HepG2 (cell line): ENCODE results near the gene GZMA. TPM values are rescaled to one million over a fixed set of nuclear protein-coding genes. Genes with fewer than 3 reads are reported as not detected.

Experiments used
- ATAC-seq: fragments of 200-7000 bp; cut with Tn5 transposase; 3 replicates; pipeline ENCODE4 v1.9.1; 2020; ENCODE audit warnings: mild to moderate bottlenecking, moderate library complexity
- BruUV-seq: library from RNA; stranded (reverse); fragments of 400-500 nt; replicated peaks from 2 replicates; lab custom pipeline; 2021; lab: Mats Ljungman, UMichigan
- CTCF ChIA-PET: fragments of 300-600 bp; formaldehyde crosslinking; extraction: SDS; loops from one replicate; lab custom pipeline; 2021; ENCODE audit warnings: low total read pairs, inconsistent platforms, low intra/inter-chr PET ratio; lab: Yijun Ruan, JAX
- POLR2A ChIA-PET: fragments of 350-600 bp; sonication (Branson Sonifier 250); formaldehyde crosslinking; loops from one replicate; lab custom pipeline; 2020; ENCODE audit warnings: antibody characterized with exemption, inconsistent platforms; lab: Yijun Ruan, JAX
- DNase-seq: peaks from one replicate; pipeline ENCODE4 v3.0.0-alpha.2; 2015; ENCODE audit warnings: low spot score
- FAIRE-seq: peaks from 3 replicates; lab custom pipeline; 2011; peaks lifted over from hg19 to GRCh38; lab: Jason Lieb, UNC
- H2AFZ ChIP-seq: one replicate; pipeline ENCODE4 v1.6.1; 2011; ENCODE audit warnings: low read length, inconsistent platforms
- H3K27ac ChIP-seq: fragments of 300-600 bp; 3 replicates; pipeline ENCODE4 v1.8.0; 2011; ENCODE audit warnings: mixed run types, mild to moderate bottlenecking, mixed read lengths, low read length, inconsistent platforms; ENCODE audit not compliant: insufficient read depth; ENCODE audit errors: extremely low read length
- H3K27me3 ChIP-seq, 2 experiments: fragments of 200-600 bp in 1 of 2; 2 replicates in 1 of 2; 3 replicates in 1 of 2; pipeline versions ENCODE4 v1.6.0 to v1.8.0; 2011; ENCODE audit warnings: low read length in 2 of 2, mild to moderate bottlenecking in 2 of 2, moderate library complexity in 2 of 2, inconsistent platforms in 1 of 2; ENCODE audit not compliant: insufficient read depth in 2 of 2, control insufficient read depth in 1 of 2
- H3K36me3 ChIP-seq, 2 experiments: fragments of 200-600 bp in 1 of 2; replicated peaks in 1 of 2; 2 replicates in 1 of 2; 3 replicates in 1 of 2; pipeline versions ENCODE4 v1.5.1 to v1.8.0; 2011; ENCODE audit warnings: low read length in 2 of 2, inconsistent platforms in 1 of 2; ENCODE audit not compliant: insufficient read depth in 2 of 2, control insufficient read depth in 1 of 2
- H3K4me1 ChIP-seq: 2 replicates; pipeline ENCODE4 v1.5.1; 2012; ENCODE audit warnings: low read length, inconsistent platforms; ENCODE audit not compliant: insufficient read depth
- H3K4me2 ChIP-seq: 2 replicates; pipeline ENCODE4 v1.6.0; 2011; ENCODE audit warnings: low read depth, low read length, inconsistent platforms
- H3K4me3 ChIP-seq, 3 experiments: fragments of 200-600 bp in 1 of 3; sonication (generic), shearing (Covaris generic) in 1 of 3; replicated peaks in 1 of 3; 2 replicates each; pipeline ENCODE4 v1.5.1; 2011 to 2016; ENCODE audit warnings: low read length in 3 of 3, inconsistent platforms in 2 of 3, low read depth in 2 of 3, mild to moderate bottlenecking in 2 of 3, control low read depth in 1 of 3, mixed read lengths in 1 of 3; ENCODE audit not compliant: insufficient read depth in 1 of 3
- H3K79me2 ChIP-seq: one replicate; pipeline ENCODE4 v1.6.1; 2011; ENCODE audit warnings: low read length, inconsistent platforms; ENCODE audit not compliant: insufficient read depth
- H3K9ac ChIP-seq: 2 replicates; pipeline ENCODE4 v1.6.0; 2011; ENCODE audit warnings: mild to moderate bottlenecking, low read depth, low read length, inconsistent platforms; ENCODE audit not compliant: insufficient read depth
- H3K9me3 ChIP-seq: 2 replicates; pipeline ENCODE4 v1.5.1; 2012; ENCODE audit warnings: mild to moderate bottlenecking, low read length
- H4K20me1 ChIP-seq: 2 replicates; pipeline ENCODE4 v1.6.0; 2011; ENCODE audit warnings: inconsistent platforms, mild to moderate bottlenecking, low read length, moderate library complexity; ENCODE audit not compliant: insufficient read depth
- CCAR2 ChIP-seq: fragments of 200-400 bp; formaldehyde crosslinking; optimal IDR thresholded peaks from 2 replicates; pipeline ENCODE3; 2018; ENCODE audit warnings: low read depth, mild to moderate bottlenecking, low read length, moderate library complexity
- CHD4 ChIP-seq: fragments of 200-600 bp; sonication (generic); IDR thresholded peaks from 2 replicates; pipeline ENCODE4 v1.7.0; 2017; ENCODE audit warnings: mild to moderate bottlenecking, low read length, borderline replicate concordance
- ELF3 ChIP-seq: IDR thresholded peaks from 2 replicates; pipeline ENCODE4 v1.6.1; 2016; ENCODE audit warnings: missing genetic modification reagents, missing compliant biosample characterization
- FOXO1 ChIP-seq: sonication (generic); formaldehyde crosslinking; IDR thresholded peaks from 2 replicates; pipeline ENCODE4 v1.4.0; 2020; ENCODE audit warnings: missing genetic modification reagents
- KLF15 ChIP-seq: sonication (generic); formaldehyde crosslinking; IDR thresholded peaks from 2 replicates; pipeline ENCODE4 v1.8.1; 2023; ENCODE audit warnings: borderline replicate concordance, mild to moderate bottlenecking, inconsistent platforms, missing genetic modification reagents, mixed read lengths
- NFRKB ChIP-seq: fragments of 450-650 bp; IDR thresholded peaks from 2 replicates; pipeline ENCODE4 v1.6.1; 2017
- PITX1 ChIP-seq: sonication (generic); formaldehyde crosslinking; IDR thresholded peaks from 2 replicates; pipeline ENCODE4 v1.5.1; 2020; ENCODE audit warnings: mild to moderate bottlenecking, missing genetic modification reagents
- RAD51 ChIP-seq: fragments of 450-650 bp; IDR thresholded peaks from 2 replicates; pipeline ENCODE4 v1.6.1; 2016; ENCODE audit warnings: borderline replicate concordance
- RFXAP ChIP-seq: sonication (generic); formaldehyde crosslinking; IDR thresholded peaks from 2 replicates; pipeline ENCODE4 v1.4.0; 2020; ENCODE audit warnings: missing genetic modification reagents, borderline replicate concordance
- SP2 ChIP-seq: sonication (generic); formaldehyde crosslinking; IDR thresholded peaks from 2 replicates; pipeline ENCODE4 v1.5.1; 2020; ENCODE audit warnings: mild to moderate bottlenecking, missing genetic modification reagents
- ZFAT ChIP-seq: sonication (generic); formaldehyde crosslinking; conservative IDR thresholded peaks from 2 replicates; pipeline ENCODE4 v1.8.1; 2023; ENCODE audit warnings: missing genetic modification reagents, inconsistent platforms
- ZMYM3 ChIP-seq: sonication (generic); formaldehyde crosslinking; IDR thresholded peaks from 2 replicates; pipeline ENCODE4 v1.5.1; 2020; ENCODE audit warnings: mild to moderate bottlenecking, missing genetic modification reagents
- WGBS: methylation state at CpG from one replicate; pipeline ENCODE4 v1.1.6; 2017; ENCODE audit warnings: low lambda C conversion rate; 5-methylcytosine and 5-hydroxymethylcytosine counted together
- in situ Hi-C: cut with HindIII; loops from 2 replicates; pipeline ENCODE4 v1.10.0; 2017; ENCODE audit warnings: low pct_unique_long_range_greater_than_20kb; ENCODE audit not compliant: extremely low pct_ligation_motif_present
- intact Hi-C: fragments of 100-400 bp; cut with micrococcal nuclease; formaldehyde crosslinking; loops from one replicate; pipeline ENCODE4 v1.10.0; 2022; ENCODE audit not compliant: unreplicated experiment
- polyA plus RNA-seq, 8 experiments: library from polyadenylated mRNA; depleted of rRNA in 3 of 8; stranded (reverse) in 7 of 8; unstranded in 1 of 8; fragments of >200 nt; fragmentation: Illumina TruSeq in 4 of 8; extraction: Trizol in 4 of 8; gene quantifications; 2 replicates each; pipeline versions ENCODE4 v1.2.1 to v1.2.3, GENCODE V29; 2011 to 2016; ENCODE audit warnings: low read depth in 4 of 8, missing spikeins in 1 of 8, mixed read lengths in 1 of 8; ENCODE audit not compliant: insufficient read depth in 1 of 8
- total RNA-seq, 5 experiments: library from RNA; depleted of rRNA; stranded (reverse); fragments of >200 nt; fragmentation: Illumina TruSeq; extraction: Trizol; gene quantifications; 2 replicates each; pipeline ENCODE4 v1.2.3, GENCODE V29; 2016; ENCODE audit warnings: low read depth in 1 of 5
- TF ChIP-seq, protein P1 (sequence below): IDR thresholded peaks from 2 replicates; pipeline ENCODE4 v1.6.1; 2016; ENCODE audit warnings: low read depth, missing genetic modification reagents, missing compliant biosample characterization
- TF ChIP-seq, protein P2 (sequence below): sonication (generic); formaldehyde crosslinking; IDR thresholded peaks from 2 replicates; pipeline ENCODE4 v1.4.0; 2020; ENCODE audit warnings: mild to moderate bottlenecking, low read depth, missing genetic modification reagents

GZMA gene
- total and polyA plus RNA-seq, 2 of the 13 experiments (the other 11 are each of a cell fraction or from before 2014, with no cell fraction given) = not detected

DNA sequence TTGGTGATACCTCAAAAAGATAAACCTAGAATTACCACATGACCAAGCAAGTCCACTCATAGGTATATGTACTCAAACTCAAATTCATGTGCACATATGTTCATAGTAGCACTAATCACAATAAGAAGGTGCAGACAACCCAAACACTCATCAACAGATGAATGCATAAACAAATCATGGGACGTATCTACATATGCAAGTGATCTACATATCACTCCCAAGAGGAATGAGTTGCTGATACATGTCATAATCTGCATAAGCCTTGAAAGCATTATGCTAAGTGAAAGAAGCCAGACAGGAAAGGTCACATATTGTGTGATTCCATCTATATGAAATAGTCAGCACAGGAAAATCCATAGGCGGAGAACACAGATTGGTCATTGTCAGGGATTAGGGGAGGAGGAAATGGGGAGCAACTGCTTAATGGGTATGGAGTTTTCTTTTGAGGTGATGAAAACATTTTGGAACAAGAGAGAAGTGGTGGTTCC is 46.9 kb downstream of the GZMA start (continued):
- TF ChIP-seq, protein P1, sequence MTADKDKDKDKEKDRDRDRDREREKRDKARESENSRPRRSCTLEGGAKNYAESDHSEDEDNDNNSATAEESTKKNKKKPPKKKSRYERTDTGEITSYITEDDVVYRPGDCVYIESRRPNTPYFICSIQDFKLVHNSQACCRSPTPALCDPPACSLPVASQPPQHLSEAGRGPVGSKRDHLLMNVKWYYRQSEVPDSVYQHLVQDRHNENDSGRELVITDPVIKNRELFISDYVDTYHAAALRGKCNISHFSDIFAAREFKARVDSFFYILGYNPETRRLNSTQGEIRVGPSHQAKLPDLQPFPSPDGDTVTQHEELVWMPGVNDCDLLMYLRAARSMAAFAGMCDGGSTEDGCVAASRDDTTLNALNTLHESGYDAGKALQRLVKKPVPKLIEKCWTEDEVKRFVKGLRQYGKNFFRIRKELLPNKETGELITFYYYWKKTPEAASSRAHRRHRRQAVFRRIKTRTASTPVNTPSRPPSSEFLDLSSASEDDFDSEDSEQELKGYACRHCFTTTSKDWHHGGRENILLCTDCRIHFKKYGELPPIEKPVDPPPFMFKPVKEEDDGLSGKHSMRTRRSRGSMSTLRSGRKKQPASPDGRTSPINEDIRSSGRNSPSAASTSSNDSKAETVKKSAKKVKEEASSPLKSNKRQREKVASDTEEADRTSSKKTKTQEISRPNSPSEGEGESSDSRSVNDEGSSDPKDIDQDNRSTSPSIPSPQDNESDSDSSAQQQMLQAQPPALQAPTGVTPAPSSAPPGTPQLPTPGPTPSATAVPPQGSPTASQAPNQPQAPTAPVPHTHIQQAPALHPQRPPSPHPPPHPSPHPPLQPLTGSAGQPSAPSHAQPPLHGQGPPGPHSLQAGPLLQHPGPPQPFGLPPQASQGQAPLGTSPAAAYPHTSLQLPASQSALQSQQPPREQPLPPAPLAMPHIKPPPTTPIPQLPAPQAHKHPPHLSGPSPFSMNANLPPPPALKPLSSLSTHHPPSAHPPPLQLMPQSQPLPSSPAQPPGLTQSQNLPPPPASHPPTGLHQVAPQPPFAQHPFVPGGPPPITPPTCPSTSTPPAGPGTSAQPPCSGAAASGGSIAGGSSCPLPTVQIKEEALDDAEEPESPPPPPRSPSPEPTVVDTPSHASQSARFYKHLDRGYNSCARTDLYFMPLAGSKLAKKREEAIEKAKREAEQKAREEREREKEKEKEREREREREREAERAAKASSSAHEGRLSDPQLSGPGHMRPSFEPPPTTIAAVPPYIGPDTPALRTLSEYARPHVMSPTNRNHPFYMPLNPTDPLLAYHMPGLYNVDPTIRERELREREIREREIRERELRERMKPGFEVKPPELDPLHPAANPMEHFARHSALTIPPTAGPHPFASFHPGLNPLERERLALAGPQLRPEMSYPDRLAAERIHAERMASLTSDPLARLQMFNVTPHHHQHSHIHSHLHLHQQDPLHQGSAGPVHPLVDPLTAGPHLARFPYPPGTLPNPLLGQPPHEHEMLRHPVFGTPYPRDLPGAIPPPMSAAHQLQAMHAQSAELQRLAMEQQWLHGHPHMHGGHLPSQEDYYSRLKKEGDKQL = no peak
- no peak for TF ChIP-seq FOXO1 (CRISPR knock-in tag)

- H3K27ac ChIP-seq = no peak overlapping the region
- H3K9me3 ChIP-seq = no peaks in the 10 kb centered on the region
- DNase-seq = no peak
- H3K9ac ChIP-seq = no peak overlapping the region
- no peaks in the 10 kb centered on the region for H3K79me2 ChIP-seq
- CTCF ChIA-PET = no interaction called here
- no peaks in the 10 kb centered on the region for H4K20me1 ChIP-seq
- H3K4me3 ChIP-seq = no peak overlapping the region
- no peak overlapping the region for H3K4me2 ChIP-seq
- no peaks in the 10 kb centered on the region for H3K4me1 ChIP-seq
- H3K27me3 ChIP-seq = peaks cover 1 to 29% of the 10 kb centered on the region in 2 experiments; a peak in 3 of 5 replicates
- no peak for FAIRE-seq
- no TSS peak for BruUV-seq
- no peak overlapping the region for H2AFZ ChIP-seq
- 25% methylated on average over 4 of the region's 5 CpGs for WGBS
- POLR2A ChIA-PET = no interaction called here
- no peak for TF ChIP-seq CHD4
- TF ChIP-seq ZFAT (CRISPR knock-in tag) = no peak
- no peak for TF ChIP-seq NFRKB
- no peak for TF ChIP-seq KLF15 (CRISPR knock-in tag)
- no peak for TF ChIP-seq CCAR2
- TF ChIP-seq PITX1 (CRISPR knock-in tag) = no peak
- no peak for TF ChIP-seq ZMYM3
- no peak for TF ChIP-seq SP2 (CRISPR knock-in tag)
- no peak for TF ChIP-seq RFXAP (CRISPR knock-in tag)
- no peak for TF ChIP-seq ELF3 (CRISPR knock-in tag)
- TF ChIP-seq RAD51 = no peak
- TF ChIP-seq, protein P2, sequence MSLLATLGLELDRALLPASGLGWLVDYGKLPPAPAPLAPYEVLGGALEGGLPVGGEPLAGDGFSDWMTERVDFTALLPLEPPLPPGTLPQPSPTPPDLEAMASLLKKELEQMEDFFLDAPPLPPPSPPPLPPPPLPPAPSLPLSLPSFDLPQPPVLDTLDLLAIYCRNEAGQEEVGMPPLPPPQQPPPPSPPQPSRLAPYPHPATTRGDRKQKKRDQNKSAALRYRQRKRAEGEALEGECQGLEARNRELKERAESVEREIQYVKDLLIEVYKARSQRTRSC (CRISPR knock-in tag) = no peak
- H3K36me3 ChIP-seq = no peaks in the 10 kb centered on the region
- intact Hi-C loops = no loop called here
- no peak for ATAC-seq
- in situ Hi-C loops = loop anchor here (25.0 kb wide), 1 partner anchor 640 kb away; the partner anchor contains the start of gene SNX18
These were observed 49.7 kb downstream of the GZMA start for GRCh38 chr5:55151923-55152842.
